DOHH2 (cell line): ENCODE data around the gene NBEAL2.

Experiments
- CTCF ChIP-seq: fragments of 200-600 bp; sonication (generic); IDR thresholded peaks from one replicate; pipeline ENCODE4 v1.5.1; 2014; ENCODE audit warnings: antibody characterized with exemption, mild to moderate bottlenecking, low read depth, low read length; ENCODE audit not compliant: poor library complexity, severe bottlenecking
- EZH2phosphoT487 ChIP-seq: fragments of 200-600 bp; sonication (generic); IDR thresholded peaks from 2 replicates; pipeline ENCODE4 v1.6.1; 2017; ENCODE audit warnings: borderline replicate concordance, mild to moderate bottlenecking, antibody characterized with exemption, low read length, moderate library complexity, mixed read lengths

- TF ChIP-seq CTCF (no peak), EZH2phosphoT487 (no peak)
Measured at GRCh38 chr3:46955157-46955556, 24.3 kb upstream of the NBEAL2 start.
